Heart left ventricle (tissue), 16 donors: ENCODE data around the gene PIK3C2G. TPM values are rescaled to one million over a fixed set of nuclear protein-coding genes. Genes with fewer than 3 reads are reported as not detected.

ENCODE experiments used
- ATAC-seq, 4 donors: fragments of 200-7000 bp; cut with Tn5 transposase; one replicate each; pipeline ENCODE4 v1.9.1; 2020 to 2022; ENCODE audit warnings: moderate library complexity in 4 of 4, mild to moderate bottlenecking in 3 of 4, moderate number of reproducible peaks in 1 of 4
- DNase-seq, 5 donors: peaks; one replicate each; pipeline ENCODE4 v3.0.0-alpha.2; 2020
- H3K27ac ChIP-seq, 12 donors: fragments of 200-600 bp; sonication (generic) in 4 of 12; one replicate each; pipeline versions ENCODE4 v1.5.0 to v1.8.0; 2016 to 2022; ENCODE audit warnings: mild to moderate bottlenecking in 2 of 12
- H3K27me3 ChIP-seq, 9 donors: fragments of 200-600 bp; sonication (generic) in 2 of 9; one replicate each; pipeline versions ENCODE4 v1.5.1 to v1.8.0; 2016 to 2022; ENCODE audit warnings: mild to moderate bottlenecking in 3 of 9
- H3K36me3 ChIP-seq, 9 donors: fragments of 200-600 bp; sonication (generic) in 2 of 9; one replicate each; pipeline versions ENCODE4 v1.5.0 to v1.8.0; 2018 to 2022; ENCODE audit warnings: mild to moderate bottlenecking in 2 of 9
- H3K4me1 ChIP-seq, 12 donors: fragments of 200-600 bp; sonication (generic) in 4 of 12; one replicate each; pipeline versions ENCODE4 v1.5.0 to v1.8.0; 2016 to 2022; ENCODE audit warnings: mild to moderate bottlenecking in 3 of 12
- H3K4me3 ChIP-seq, 12 donors: fragments of 200-600 bp; sonication (generic) in 4 of 12; one replicate each; pipeline versions ENCODE4 v1.5.0 to v1.8.0; 2017 to 2022; ENCODE audit warnings: mild to moderate bottlenecking in 9 of 12, moderate library complexity in 4 of 12
- H3K9me3 ChIP-seq, 12 donors: fragments of 200-600 bp; sonication (generic) in 4 of 12; one replicate each; pipeline versions ENCODE4 v1.5.0 to v1.8.0; 2016 to 2022; ENCODE audit warnings: mild to moderate bottlenecking in 1 of 12
- CTCF ChIP-seq, 12 donors: fragments of 200-600 bp; sonication (generic) in 4 of 12; IDR thresholded peaks; one replicate each; pipeline versions ENCODE4 v1.5.0 to v1.8.0; 2018 to 2022; ENCODE audit warnings: antibody characterized with exemption in 12 of 12, mild to moderate bottlenecking in 5 of 12
- POLR2A ChIP-seq, 2 donors: fragments of 450-650 bp; IDR thresholded peaks; one replicate each; pipeline ENCODE4 v1.6.1; 2017; ENCODE audit warnings: antibody characterized with exemption in 2 of 2, mild to moderate bottlenecking in 2 of 2, moderate library complexity in 2 of 2
- WGBS, 4 donors: extraction: QIAGEN DNeasy Blood & Tissue Kit in 2 of 4; methylation state at CpG; one replicate each; pipeline versions ENCODE4 v1.1.5 to v1.1.7; 2013 to 2018; 5-methylcytosine and 5-hydroxymethylcytosine counted together
- intact Hi-C, 10 donors: fragments of 100-400 bp; cut with DNase I; formaldehyde crosslinking; loops; one replicate each; pipeline versions ENCODE4 v1.11.1 to v1.14.2; 2022
- polyA plus RNA-seq, 2 donors: library from polyadenylated mRNA; stranded (reverse); fragments of 200-250 nt; gene quantifications; one replicate each; pipeline ENCODE4 v1.2.3, GENCODE V29; 2013
- total RNA-seq, 9 donors: library from RNA; depleted of rRNA in 2 of 9; stranded (reverse); fragments of >200 nt in 2 of 9; fragmentation: NEBNext Ultra II Directional in 3 of 9; extraction: Animal tissue kit (Norgen Biotek cat#: 25700) in 3 of 9; gene quantifications; one replicate each; pipeline versions ENCODE4 v1.1.0 to v1.2.4, GENCODE V29; 2016 to 2023
- donor health status: ischemic (EF 13 %, LVEDD 7.1; RV severe dilation, severe dysfunction).
- donor health status: healthy with polysubstance abuse.
- donor health status: DM: no; HTN: yes; CAD: no.
- donor health status: DM: no; HTN: no; CAD: no.
- donor health status: ischemic (EF 25% LVEDD 6.9; RV normal size, moderate dysfunction).
- donor health status: ischemic (EF 25% LVEDD 5.7; RV mildly dilated, moderate dysfunction).
- donor health status: healthy.
- donor health status: DM: yes; HTN: yes; CAD: no.
- donor health status: ischemic (EF 35%, LVEDD 5.7; RV mildly dilated, moderate dysfunction).
- donor health status: nonischemic (EF 11% LVEDD 7.7; RV severe dilation, severe dysfunction).
- donor health status: DM: yes; HTN: yes; CAD: no.
- donor health status: PGD.
- donor health status: ischemic (EF 29% LVEDD 5.4; RV normal size, mild dysfunction).
- donor health status: nonischemic (EF 23%, LVEDD 6.1; RV moderate dilation, normal function).

PIK3C2G gene
- total and polyA plus RNA-seq, 11 donors = not detected

GRCh38 chr12:18411453-18411852 is 150.1 kb downstream of the PIK3C2G start:
- Histone ChIP-seq H3K4me3 (no peak overlapping the region), H3K4me1 (no peaks in the 10 kb centered on the region), H3K27me3 (no peaks in the 10 kb centered on the region), H3K27ac (no peak overlapping the region), H3K36me3 (no peaks in the 10 kb centered on the region), H3K9me3 (peaks cover 0 to 12% (median 4%) of the 10 kb centered on the region in 12 donors)
- ATAC-seq (no peak), DNase-seq (no peak)
- TF ChIP-seq POLR2A (IDR thresholded peaks at IDR 0.05) = no peak
- TF ChIP-seq CTCF (IDR thresholded peaks at IDR 0.05) = no peak
- 83 to 93% (median 88%) methylated on average over 1 of the region's 1 CpG for whole genome bisulfite sequencing, 4 donors
- intact Hi-C loops = no loop called here

GRCh38 chr12:18414671-18415070 is 153.4 kb downstream of the PIK3C2G start:
- peaks cover 0 to 2% (median 0%) of the 10 kb centered on the region in 12 donors for H3K9me3 ChIP-seq
- DNase-seq = no peak
- no peak overlapping the region for H3K4me3 ChIP-seq
- intact Hi-C loops = no loop called here
- no peaks in the 10 kb centered on the region for H3K27me3 ChIP-seq
- ATAC-seq = no peak
- no peaks in the 10 kb centered on the region for H3K36me3 ChIP-seq
- H3K4me1 ChIP-seq = no peaks in the 10 kb centered on the region
- 90 to 94% (median 92%) methylated on average over 2 of the region's 2 CpGs for WGBS, 4 donors
- TF ChIP-seq CTCF (IDR thresholded peaks at IDR 0.05) = no peak
- no peak for TF ChIP-seq POLR2A (IDR thresholded peaks at IDR 0.05)
- no peak overlapping the region for H3K27ac ChIP-seq

- no peak overlapping the region for H3K4me3 ChIP-seq
Observed at GRCh38 chr12:18415227-18415626, 153.9 kb downstream of the PIK3C2G start.

GRCh38 chr12:18416412-18416811 is 155.1 kb downstream of the PIK3C2G start:
- ATAC-seq (no peak), DNase-seq (no peak)
- TF ChIP-seq CTCF (IDR thresholded peaks at IDR 0.05) = no peak
- TF ChIP-seq POLR2A (IDR thresholded peaks at IDR 0.05) = no peak
- Histone ChIP-seq H3K4me1 (no peaks in the 10 kb centered on the region), H3K9me3 (no peaks in the 10 kb centered on the region), H3K27ac (no peak overlapping the region), H3K4me3 (no peak overlapping the region), H3K36me3 (no peaks in the 10 kb centered on the region), H3K27me3 (no peaks in the 10 kb centered on the region)
- WGBS, 4 donors = 93 to 98% (median 96%) methylated on average over 2 of the region's 2 CpGs
- intact Hi-C loops = no loop called here

More at GRCh38 chr12:18415227-18415626, 153.9 kb downstream of the PIK3C2G start:
- TF ChIP-seq CTCF (IDR thresholded peaks at IDR 0.05) (no peak), POLR2A (IDR thresholded peaks at IDR 0.05) (no peak)
- intact Hi-C loops = no loop called here
- WGBS, 4 donors = 67 to 74% (median 69%) methylated on average over 4 of the region's 4 CpGs
- Histone ChIP-seq H3K4me1 (no peaks in the 10 kb centered on the region), H3K27ac (no peak overlapping the region), H3K27me3 (no peaks in the 10 kb centered on the region), H3K9me3 (no peaks in the 10 kb centered on the region), H3K36me3 (no peaks in the 10 kb centered on the region)
- ATAC-seq = no peak
- DNase-seq = no peak
